ENCODE measurements around the gene KHK. TPM values are rescaled to one million over a fixed set of nuclear protein-coding genes. Genes with fewer than 3 reads are reported as not detected.
"Not testable (repeated sequence)": the region's sequence is repeated elsewhere in the genome, so short reads cannot be mapped to it uniquely, and the experiment has no call there.

The KHK gene
- total RNA-seq, 1 donor from 2014 or later, result 0.85 TPM

- TF ChIP-seq CTCF (IDR thresholded peaks at IDR 0.05), result no peak
- H3K27ac ChIP-seq, result no peak within 1 kb of the TSS
- peaks cover 3 to 6% of the 10 kb centered on the region in 2 donors for H3K4me1 ChIP-seq
- no peaks in the 10 kb centered on the region for H3K36me3 ChIP-seq
- no peaks in the 10 kb centered on the region for H3K9me3 ChIP-seq
- H3K4me3 ChIP-seq, result peak within 1 kb of the TSS; percentile 62 to 63
- intact Hi-C loops (cut with DNase I), result no loop called here
- no peaks in the 10 kb centered on the region for H3K27me3 ChIP-seq
- DNase-seq (ENCODE audit: low spot score in 2 of 2), result no peak
Observed at GRCh38 chr2:27118525-27119329, 32.2 kb downstream of the KHK start, which contains the start of gene CGREF1. Gene CGREF1 (minus strand): TSS chr2:27119128. CDS start chr2:27104366, 14,762 bp downstream.

DNA sequence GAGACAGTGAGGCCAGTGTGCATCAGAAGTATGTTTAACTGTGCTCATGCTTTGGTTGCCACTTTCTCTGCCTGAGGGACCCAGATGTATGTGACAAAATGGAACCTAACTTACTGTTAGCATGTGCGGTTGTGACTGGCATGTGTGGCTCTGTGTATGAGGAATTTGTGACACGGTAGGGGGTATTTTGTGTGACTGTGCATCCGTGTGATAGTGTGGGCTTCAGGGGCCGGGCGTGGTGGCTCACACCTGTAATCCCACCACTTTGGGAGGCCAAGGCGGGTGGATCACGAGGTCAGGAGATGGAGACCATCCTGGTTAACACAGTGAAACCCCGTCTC lies 32.7 kb downstream of the KHK start:
- intact Hi-C loops (cut with DNase I); DNase-seq (ENCODE audit: low spot score in 2 of 2); H3K9me3 ChIP-seq; H3K27me3 ChIP-seq; H3K36me3 ChIP-seq; H3K4me1 ChIP-seq; H3K27ac ChIP-seq: not testable (repeated sequence)
- H3K4me3 ChIP-seq, result peak overlapping the region; percentile 62 to 63

GRCh38 chr2:27121906-27122305 lies 35.3 kb downstream of the KHK start:
- H3K4me3 ChIP-seq, result no peak overlapping the region
- intact Hi-C loops (cut with DNase I), result no loop called here
- no peak for TF ChIP-seq CTCF (IDR thresholded peaks at IDR 0.05)
- H3K4me1 ChIP-seq, result peaks cover 3 to 6% of the 10 kb centered on the region in 2 donors
- H3K36me3 ChIP-seq, result no peaks in the 10 kb centered on the region
- no peaks in the 10 kb centered on the region for H3K27me3 ChIP-seq
- no peak overlapping the region for H3K27ac ChIP-seq
- DNase-seq (ENCODE audit: low spot score in 2 of 2), result no peak
- no peaks in the 10 kb centered on the region for H3K9me3 ChIP-seq

- intact Hi-C loops (cut with DNase I), result no loop called here
- no peak for DNase-seq (ENCODE audit: low spot score in 2 of 2)
- H3K36me3 ChIP-seq, result no peaks in the 10 kb centered on the region
- no peak for TF ChIP-seq CTCF (IDR thresholded peaks at IDR 0.05)
- H3K27me3 ChIP-seq, result no peaks in the 10 kb centered on the region
- no peak overlapping the region for H3K27ac ChIP-seq
- H3K4me3 ChIP-seq, result peak overlapping the region in 1 of 2 donors; percentile 66
- H3K9me3 ChIP-seq, result no peaks in the 10 kb centered on the region
- H3K4me1 ChIP-seq, result peaks cover 3 to 6% of the 10 kb centered on the region in 2 donors
Observed at GRCh38 chr2:27122791-27123190, 36.2 kb downstream of the KHK start.

DNA sequence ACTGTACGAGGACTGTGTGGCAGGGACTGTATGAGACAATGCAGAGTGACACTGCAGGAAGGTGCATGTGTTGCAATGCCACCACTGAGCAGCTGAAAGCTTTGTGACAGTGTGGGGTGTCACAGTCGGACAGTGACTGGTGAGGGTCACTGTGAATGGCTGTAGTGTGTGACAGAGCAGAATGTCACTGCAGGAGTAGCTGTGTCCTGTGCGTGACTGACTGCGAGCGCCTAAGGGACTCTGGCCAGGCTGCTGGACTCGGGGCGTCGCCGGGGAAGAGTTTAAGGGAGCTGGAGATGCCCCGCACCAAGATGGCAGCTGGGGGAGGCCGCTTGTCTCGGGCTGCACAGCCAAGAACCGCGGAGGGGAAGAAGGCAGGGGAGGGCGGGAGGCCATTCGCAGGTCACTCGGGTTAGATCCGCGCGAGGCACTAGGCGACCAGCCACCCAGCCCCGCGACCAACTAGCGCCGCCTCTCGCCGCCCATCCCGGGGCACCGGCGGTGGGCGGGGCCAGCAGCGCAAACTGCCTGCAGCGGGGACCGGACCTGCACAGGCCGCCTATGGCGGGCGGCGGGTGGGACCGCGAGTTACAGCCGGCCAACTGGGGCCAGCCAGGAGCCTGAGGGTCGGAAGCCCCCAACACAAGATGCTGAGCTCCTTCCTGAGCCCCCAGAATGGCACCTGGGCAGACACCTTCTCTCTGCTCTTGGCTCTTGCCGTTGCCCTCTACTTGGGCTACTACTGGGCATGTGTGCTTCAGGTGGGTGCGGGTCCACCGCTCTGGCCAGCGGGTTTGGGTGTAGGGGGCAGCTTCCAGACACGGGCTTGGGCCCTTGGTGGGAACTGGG lies 37.0 kb downstream of the KHK start, which contains the start of gene ABHD1:
TSS of gene ABHD1 (plus strand) at position 514 of the 849 bp plus-strand sequence. CDS start at position 648, 134 bp downstream.
- H3K27ac ChIP-seq, result no peak within 1 kb of the TSS

More for the DNA sequence above, 37.0 kb downstream of the KHK start, which contains the start of gene ABHD1:
- Histone ChIP-seq H3K4me3 (peak within 1 kb of the TSS; percentile 56 to 66), H3K27me3 (no peaks in the 10 kb centered on the region), H3K9me3 (no peaks in the 10 kb centered on the region), H3K36me3 (no peaks in the 10 kb centered on the region), H3K4me1 (peaks cover under 1 to 2% of the 10 kb centered on the region in 2 donors)
- DNase-seq (ENCODE audit: low spot score in 2 of 2), result peak in 1 of 2 donors; percentile 79
- no peak for TF ChIP-seq CTCF (IDR thresholded peaks at IDR 0.05)
- intact Hi-C loops (cut with DNase I), result no loop called here
